Ascending aorta (tissue), 2 donors: ENCODE measurements around the gene GRB10. TPM values are rescaled to one million over a fixed set of nuclear protein-coding genes. Genes with fewer than 3 reads are reported as not detected.
"Not testable (repeated sequence)": the region's sequence is repeated elsewhere in the genome, so short reads cannot be mapped to it uniquely, and the experiment has no call there.

Source experiments
- DNase-seq, 2 donors: peaks; one replicate each; pipeline ENCODE4 v3.0.0-alpha.2; 2019; ENCODE audit warnings: low spot score in 2 of 2
- H3K27ac ChIP-seq, 2 donors: fragments of 200-600 bp; sonication (generic); one replicate each; pipeline ENCODE4 v1.5.1; 2016 to 2017; ENCODE audit warnings: mild to moderate bottlenecking in 1 of 2
- H3K27me3 ChIP-seq: fragments of 200-600 bp; sonication (generic); one replicate; pipeline ENCODE4 v1.5.1; 2017
- H3K36me3 ChIP-seq, 2 donors: fragments of 200-600 bp; sonication (generic); one replicate each; pipeline ENCODE4 v1.5.1; 2016
- H3K4me1 ChIP-seq, 2 donors: fragments of 200-600 bp; sonication (generic); one replicate each; pipeline ENCODE4 v1.5.1; 2016 to 2017; ENCODE audit warnings: mild to moderate bottlenecking in 1 of 2
- H3K4me3 ChIP-seq, 2 donors: fragments of 200-600 bp; sonication (generic); one replicate each; pipeline ENCODE4 v1.5.1; 2016 to 2017; ENCODE audit warnings: mild to moderate bottlenecking in 1 of 2
- H3K9me3 ChIP-seq, 2 donors: fragments of 200-600 bp; sonication (generic); one replicate each; pipeline ENCODE4 v1.5.1; 2016
- intact Hi-C: fragments of 100-400 bp; cut with DNase I; formaldehyde crosslinking; loops from one replicate; pipeline ENCODE4 v1.15.1; 2023
- total RNA-seq: library from RNA; depleted of rRNA; stranded (reverse); fragments of >200 nt; gene quantifications from one replicate; pipeline ENCODE4 v1.1.0, GENCODE V29; 2016
- TF ChIP-seq, protein P1 (sequence below), 3 experiments: fragments of 200-600 bp in 2 of 3; fragments of 450-650 bp in 1 of 3; sonication (generic) in 2 of 3; IDR thresholded peaks; one replicate each; pipeline ENCODE4 v1.5.1; 2016 to 2019; ENCODE audit warnings: antibody characterized with exemption in 3 of 3, mild to moderate bottlenecking in 1 of 3, moderate library complexity in 1 of 3

GRB10 gene
- total RNA-seq, 1 donor from 2014 or later, result 53.4 TPM

DNA sequence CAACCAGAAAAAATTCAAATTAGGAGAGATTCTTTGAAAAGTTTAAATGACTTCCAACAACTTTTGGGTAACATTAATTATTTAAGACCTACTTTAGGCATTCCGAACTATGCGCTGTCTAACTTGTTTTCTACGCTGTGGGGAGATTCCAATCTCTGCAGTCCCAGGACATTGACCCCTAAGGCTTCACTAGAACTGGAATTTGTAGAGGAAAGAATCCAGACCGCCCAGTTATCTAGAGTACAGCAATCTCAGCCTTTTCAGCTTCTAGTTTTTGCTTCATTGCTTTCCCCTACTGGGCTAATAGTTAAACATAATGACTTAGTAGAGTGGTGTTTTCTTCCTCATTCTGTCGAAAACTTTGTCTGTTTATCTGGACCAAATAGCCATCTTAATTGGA is 202.6 kb downstream of the GRB10 start:
- H3K27me3 ChIP-seq, result no peaks in the 10 kb centered on the region
- H3K9me3 ChIP-seq, result peaks cover 0 to 13% of the 10 kb centered on the region in 2 donors
- H3K4me3 ChIP-seq, result no peak overlapping the region
- no peaks in the 10 kb centered on the region for H3K36me3 ChIP-seq
- no peak for DNase-seq
- TF ChIP-seq, protein P1, sequence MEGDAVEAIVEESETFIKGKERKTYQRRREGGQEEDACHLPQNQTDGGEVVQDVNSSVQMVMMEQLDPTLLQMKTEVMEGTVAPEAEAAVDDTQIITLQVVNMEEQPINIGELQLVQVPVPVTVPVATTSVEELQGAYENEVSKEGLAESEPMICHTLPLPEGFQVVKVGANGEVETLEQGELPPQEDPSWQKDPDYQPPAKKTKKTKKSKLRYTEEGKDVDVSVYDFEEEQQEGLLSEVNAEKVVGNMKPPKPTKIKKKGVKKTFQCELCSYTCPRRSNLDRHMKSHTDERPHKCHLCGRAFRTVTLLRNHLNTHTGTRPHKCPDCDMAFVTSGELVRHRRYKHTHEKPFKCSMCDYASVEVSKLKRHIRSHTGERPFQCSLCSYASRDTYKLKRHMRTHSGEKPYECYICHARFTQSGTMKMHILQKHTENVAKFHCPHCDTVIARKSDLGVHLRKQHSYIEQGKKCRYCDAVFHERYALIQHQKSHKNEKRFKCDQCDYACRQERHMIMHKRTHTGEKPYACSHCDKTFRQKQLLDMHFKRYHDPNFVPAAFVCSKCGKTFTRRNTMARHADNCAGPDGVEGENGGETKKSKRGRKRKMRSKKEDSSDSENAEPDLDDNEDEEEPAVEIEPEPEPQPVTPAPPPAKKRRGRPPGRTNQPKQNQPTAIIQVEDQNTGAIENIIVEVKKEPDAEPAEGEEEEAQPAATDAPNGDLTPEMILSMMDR (IDR thresholded peaks at IDR 0.05), result no peak
- intact Hi-C loops, result no loop called here
- no peaks in the 10 kb centered on the region for H3K4me1 ChIP-seq
- no peak overlapping the region for H3K27ac ChIP-seq

GRCh38 chr7:50578105-50578504 is 204.6 kb downstream of the GRB10 start:
- DNase-seq, H3K36me3 ChIP-seq, H3K4me1 ChIP-seq, H3K9me3 ChIP-seq, H3K27me3 ChIP-seq, H3K27ac ChIP-seq, H3K4me3 ChIP-seq, intact Hi-C loops: not testable (repeated sequence)

GRCh38 chr7:50577569-50577968 is 205.1 kb downstream of the GRB10 start:
- Histone ChIP-seq H3K4me1 (no peaks in the 10 kb centered on the region), H3K27ac (no peak overlapping the region), H3K9me3 (no peaks in the 10 kb centered on the region), H3K36me3 (no peaks in the 10 kb centered on the region), H3K4me3 (no peak overlapping the region), H3K27me3 (no peaks in the 10 kb centered on the region)
- intact Hi-C loops, result no loop called here
- TF ChIP-seq, protein P1 (IDR thresholded peaks at IDR 0.05), result no peak
- no peak for DNase-seq

- intact Hi-C loops, H3K27ac ChIP-seq, DNase-seq, H3K36me3 ChIP-seq, H3K27me3 ChIP-seq, H3K4me1 ChIP-seq, H3K4me3 ChIP-seq, H3K9me3 ChIP-seq: not testable (repeated sequence)
Observed at GRCh38 chr7:50576388-50576787, 206.3 kb downstream of the GRB10 start.

DNA sequence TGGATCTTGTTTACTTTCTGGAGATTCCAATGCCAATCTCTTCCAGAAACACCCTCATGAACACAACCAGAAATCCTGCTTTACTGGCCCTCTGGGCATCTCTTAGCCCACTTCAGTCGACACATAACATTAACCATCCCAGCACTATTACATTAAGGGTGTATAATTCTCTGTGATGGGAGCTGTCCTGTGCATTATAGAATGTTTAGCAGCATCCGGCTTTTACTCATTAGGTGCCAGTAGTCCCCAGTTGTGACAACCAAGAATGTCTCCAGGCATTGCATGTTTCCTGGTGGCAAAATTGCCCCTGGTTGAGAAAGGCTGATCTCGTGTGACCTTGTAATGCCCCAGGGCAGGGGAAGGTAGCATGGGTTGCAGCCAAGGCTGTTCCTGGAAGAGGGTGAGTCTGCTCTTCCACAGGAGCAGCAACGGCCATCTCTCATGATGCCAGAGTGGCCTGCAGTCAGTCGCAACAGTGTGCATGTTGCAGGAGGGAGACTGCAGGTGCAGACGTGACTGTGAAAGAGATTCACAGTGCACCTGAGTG is 214.9 kb downstream of the GRB10 start:
- no peaks in the 10 kb centered on the region for H3K27me3 ChIP-seq
- no peak overlapping the region for H3K4me3 ChIP-seq
- DNase-seq, result no peak
- no peak overlapping the region for H3K27ac ChIP-seq
- H3K4me1 ChIP-seq, result no peaks in the 10 kb centered on the region
- no peaks in the 10 kb centered on the region for H3K36me3 ChIP-seq
- no peaks in the 10 kb centered on the region for H3K9me3 ChIP-seq
- TF ChIP-seq, protein P1 (IDR thresholded peaks at IDR 0.05), result no peak
- intact Hi-C loops, result no loop called here

DNA sequence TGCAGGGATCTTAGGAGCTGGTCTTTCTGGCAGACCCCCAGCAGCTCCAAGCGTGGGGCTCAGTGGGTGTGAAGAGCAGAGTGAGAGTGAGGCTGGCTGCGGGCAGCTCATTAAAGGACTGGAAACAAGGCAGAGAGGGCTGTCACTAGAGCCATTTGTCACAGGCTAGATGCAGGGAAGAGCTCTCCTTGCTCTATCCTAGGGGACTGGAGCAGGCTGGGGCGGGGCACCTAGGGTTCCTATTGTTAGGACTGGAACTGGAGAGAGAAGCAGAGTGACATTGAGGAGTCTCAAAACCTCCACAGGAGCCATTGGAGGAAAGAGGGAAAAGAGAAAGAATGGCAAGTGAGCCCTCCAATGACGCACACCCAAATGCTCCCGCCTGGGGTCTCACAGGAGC is 216.7 kb downstream of the GRB10 start:
- no peaks in the 10 kb centered on the region for H3K27me3 ChIP-seq
- no peak overlapping the region for H3K4me3 ChIP-seq
- no peaks in the 10 kb centered on the region for H3K4me1 ChIP-seq
- no peak for DNase-seq
- H3K27ac ChIP-seq, result no peak overlapping the region
- no peaks in the 10 kb centered on the region for H3K36me3 ChIP-seq
- intact Hi-C loops, result no loop called here
- TF ChIP-seq, protein P1 (IDR thresholded peaks at IDR 0.05), result no peak
- H3K9me3 ChIP-seq, result no peaks in the 10 kb centered on the region

- no peak overlapping the region for H3K27ac ChIP-seq
- no peaks in the 10 kb centered on the region for H3K4me1 ChIP-seq
- H3K36me3 ChIP-seq, result no peaks in the 10 kb centered on the region
- TF ChIP-seq, protein P1 (IDR thresholded peaks at IDR 0.05), result no peak
- intact Hi-C loops, result no loop called here
- H3K27me3 ChIP-seq, result no peaks in the 10 kb centered on the region
- no peaks in the 10 kb centered on the region for H3K9me3 ChIP-seq
- H3K4me3 ChIP-seq, result no peak overlapping the region
- DNase-seq, result no peak
Observed at GRCh38 chr7:50565559-50565916, 217.2 kb downstream of the GRB10 start.
